ENCODE results near the gene RNF150.

The RNF150 gene

GRCh38 chr4:141130947-141131605 lies 2.2 kb downstream of the RNF150 start:
- DNase-seq = no peak

GRCh38 chr4:141127884-141128283 lies 5.4 kb downstream of the RNF150 start:
- no peak for DNase-seq

DNA sequence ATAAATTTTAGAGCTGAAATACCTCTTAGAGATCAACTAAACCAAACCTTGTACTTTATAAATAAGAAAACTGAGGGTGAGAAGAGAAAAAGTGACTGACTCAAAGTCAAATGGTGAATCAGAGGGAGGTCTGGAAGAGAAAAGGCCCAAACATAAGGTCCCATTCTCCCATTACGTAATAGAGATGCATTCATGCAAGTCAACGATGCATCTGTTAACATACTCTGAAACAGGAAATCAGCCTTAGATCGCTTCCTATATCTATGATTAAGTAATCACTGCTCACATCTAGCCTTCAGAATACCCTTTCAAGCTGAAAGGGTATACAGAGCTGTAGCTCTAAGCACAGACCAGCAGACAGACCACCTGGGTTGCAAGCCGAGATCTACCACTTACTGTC lies 6.5 kb downstream of the RNF150 start:
- DNase-seq = no peak

DNA sequence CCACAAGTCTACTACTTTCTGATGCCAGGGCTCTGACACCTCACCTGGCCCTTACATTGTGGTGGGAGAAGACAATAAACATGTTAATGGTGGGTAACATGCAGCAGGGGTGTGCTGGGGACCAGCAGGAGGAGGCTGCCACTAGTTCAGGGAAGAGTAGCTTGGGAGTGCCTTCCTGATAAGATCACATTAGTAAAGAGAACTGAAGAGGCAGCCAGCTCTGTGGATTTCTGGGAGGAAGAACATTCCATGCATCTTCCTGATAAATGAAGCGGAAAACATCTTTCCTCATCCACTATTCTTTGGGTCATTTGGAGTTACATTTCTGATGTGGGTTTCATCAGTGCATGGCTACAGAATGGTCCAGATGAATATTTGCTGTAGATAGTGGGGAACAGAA lies 9.0 kb downstream of the RNF150 start:
- DNase-seq = no peak

- no peak for DNase-seq
Observed at GRCh38 chr4:141121768-141122454, 11.4 kb downstream of the RNF150 start.

GRCh38 chr4:141121101-141121500 lies 12.2 kb downstream of the RNF150 start:
- DNase-seq = no peak

DNA sequence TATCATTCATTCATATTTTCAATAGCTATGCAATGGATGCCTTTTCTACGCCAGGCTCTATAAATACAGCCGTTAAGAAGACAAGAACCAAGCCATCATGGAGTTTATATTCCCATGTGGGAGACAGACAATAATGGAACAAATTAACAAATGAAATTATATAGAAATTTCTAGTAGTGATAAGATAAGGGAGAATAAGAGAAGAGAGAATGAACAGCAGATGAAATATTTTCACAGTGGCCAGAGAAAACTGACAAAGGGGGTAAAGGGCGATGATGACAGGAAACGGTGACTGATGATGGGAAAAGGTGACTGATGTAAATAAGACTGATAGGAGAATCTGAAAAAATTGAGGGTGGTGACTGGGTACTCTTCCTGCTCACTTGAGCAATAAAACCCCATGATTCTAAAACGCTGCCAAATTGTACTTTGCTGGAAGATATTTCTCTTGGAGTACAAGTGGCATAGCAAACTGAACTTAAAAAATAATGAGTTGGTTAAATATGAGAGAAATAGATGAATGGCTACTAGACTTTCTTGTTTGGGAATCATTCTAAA lies 13.2 kb downstream of the RNF150 start:
- DNase-seq = no peak

GRCh38 chr4:141119071-141119470 lies 14.2 kb downstream of the RNF150 start:
- DNase-seq = no peak

DNA sequence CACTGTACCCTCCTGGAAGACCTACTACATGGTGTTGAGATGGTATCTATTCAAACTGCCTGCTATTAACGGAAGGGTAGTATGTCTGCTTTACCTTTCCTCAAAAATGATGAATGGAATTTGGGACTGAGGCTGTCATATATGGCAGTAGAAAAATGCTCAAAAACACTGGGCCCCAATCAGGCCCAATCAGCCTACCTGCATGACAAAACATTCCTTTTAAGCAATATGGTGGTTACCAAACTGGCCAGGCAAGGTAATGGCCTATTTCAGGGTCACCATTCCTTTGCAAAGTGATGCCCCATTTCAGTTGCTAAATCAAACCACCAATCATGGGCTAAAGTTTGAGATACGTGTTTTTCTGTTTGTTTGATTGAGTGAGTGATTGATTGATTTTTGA lies 14.9 kb downstream of the RNF150 start:
- DNase-seq = no peak

- DNase-seq = no peak
Observed at GRCh38 chr4:141117935-141118334, 15.3 kb downstream of the RNF150 start.

- no peak for DNase-seq
Observed at GRCh38 chr4:141109983-141110382, 23.3 kb downstream of the RNF150 start.

- no peak for DNase-seq
Observed at GRCh38 chr4:141107927-141108326, 25.3 kb downstream of the RNF150 start.

GRCh38 chr4:141102367-141102766 lies 30.9 kb downstream of the RNF150 start:
- no peak for DNase-seq

DNA sequence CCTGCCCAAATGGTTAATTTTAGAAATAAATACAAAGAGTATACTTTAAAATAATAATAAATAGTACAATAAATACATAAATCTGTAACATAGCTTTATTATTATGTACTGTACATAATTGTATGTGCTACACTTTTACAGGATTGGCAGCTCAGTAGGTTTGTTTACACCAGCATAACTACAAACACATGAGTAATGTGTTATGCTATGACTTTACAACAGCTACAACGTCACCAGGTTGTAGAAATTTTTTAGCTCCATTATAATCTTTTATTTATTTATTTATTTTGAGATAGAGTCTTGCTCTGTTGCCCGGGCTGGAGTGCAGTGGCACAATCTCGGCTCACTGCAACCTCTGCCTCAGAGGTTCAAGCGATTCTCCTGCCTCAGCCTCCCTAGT lies 31.8 kb downstream of the RNF150 start:
- DNase-seq = no peak

GRCh38 chr4:141099326-141099725 lies 33.9 kb downstream of the RNF150 start:
- DNase-seq = no peak

GRCh38 chr4:141098163-141098562 lies 35.1 kb downstream of the RNF150 start:
- DNase-seq = no peak

GRCh38 chr4:141090473-141090872 lies 42.8 kb downstream of the RNF150 start:
- no peak for DNase-seq

GRCh38 chr4:141081921-141082395 lies 51.3 kb downstream of the RNF150 start:
- no peak for DNase-seq

DNA sequence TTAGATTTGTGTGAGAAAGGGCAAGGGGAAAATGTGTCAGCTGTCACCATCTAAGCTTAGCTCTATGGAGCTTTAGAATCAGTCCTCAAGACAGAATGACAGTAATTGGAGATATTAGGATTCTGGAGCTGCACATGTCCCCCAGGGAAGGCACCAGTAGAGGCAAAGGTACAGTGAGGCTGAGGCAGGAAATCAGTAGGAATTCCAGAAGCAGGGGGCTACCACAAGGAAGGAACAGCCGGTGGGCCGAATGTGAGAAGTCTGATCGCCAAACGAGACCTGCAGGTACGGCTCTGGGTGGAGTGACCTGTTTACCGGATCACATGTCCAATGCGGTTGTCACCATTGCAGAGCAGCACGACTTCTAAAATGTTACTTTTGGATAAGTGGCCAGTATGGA lies 52.6 kb downstream of the RNF150 start:
- no peak for DNase-seq

DNA sequence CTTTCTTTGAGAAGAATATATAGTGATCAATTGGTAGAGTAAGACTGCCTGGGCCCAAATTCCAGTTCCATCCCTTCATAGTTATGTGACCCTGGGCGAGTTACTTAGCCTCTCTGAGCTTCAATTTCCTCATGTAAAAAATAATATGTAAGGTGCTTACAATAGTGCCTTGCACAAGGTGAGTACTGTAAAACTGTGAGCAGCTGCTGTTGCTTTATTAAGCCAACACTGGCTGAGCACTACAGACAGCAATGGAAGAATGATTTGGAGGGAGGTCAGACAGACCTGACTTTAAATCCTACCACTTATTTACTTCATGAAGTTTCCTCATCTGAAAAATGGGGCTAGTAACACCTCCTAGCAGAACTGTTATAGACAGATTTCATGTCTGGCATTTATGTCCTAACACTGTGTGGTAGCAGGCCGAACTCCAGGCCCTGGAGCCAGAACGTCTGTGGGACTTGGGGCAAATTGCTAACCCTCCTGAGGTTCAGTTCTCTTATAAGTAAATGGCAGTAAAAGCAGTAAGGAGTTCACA lies 53.8 kb downstream of the RNF150 start:
- no peak for DNase-seq

- DNase-seq = no peak
Observed at GRCh38 chr4:141078871-141079270, 54.4 kb downstream of the RNF150 start.

GRCh38 chr4:141077611-141078225 lies 55.6 kb downstream of the RNF150 start:
- no peak for DNase-seq

GRCh38 chr4:141075553-141075952 lies 57.7 kb downstream of the RNF150 start:
- DNase-seq = no peak

Data from activated CD8-positive, alpha-beta memory T cell treated with anti-CD3 and anti-CD28 coated beads, Interleukin-2, amount 50 U/mL, for 4 hours (primary cell).